ENCODE results near the gene SLFNL1. TPM values are rescaled to one million over a fixed set of nuclear protein-coding genes. Genes with fewer than 3 reads are reported as not detected.

The SLFNL1 gene
- total and polyA plus RNA-seq, 4 donors = 0.02 to 0.68 (median 0.38) TPM

DNA sequence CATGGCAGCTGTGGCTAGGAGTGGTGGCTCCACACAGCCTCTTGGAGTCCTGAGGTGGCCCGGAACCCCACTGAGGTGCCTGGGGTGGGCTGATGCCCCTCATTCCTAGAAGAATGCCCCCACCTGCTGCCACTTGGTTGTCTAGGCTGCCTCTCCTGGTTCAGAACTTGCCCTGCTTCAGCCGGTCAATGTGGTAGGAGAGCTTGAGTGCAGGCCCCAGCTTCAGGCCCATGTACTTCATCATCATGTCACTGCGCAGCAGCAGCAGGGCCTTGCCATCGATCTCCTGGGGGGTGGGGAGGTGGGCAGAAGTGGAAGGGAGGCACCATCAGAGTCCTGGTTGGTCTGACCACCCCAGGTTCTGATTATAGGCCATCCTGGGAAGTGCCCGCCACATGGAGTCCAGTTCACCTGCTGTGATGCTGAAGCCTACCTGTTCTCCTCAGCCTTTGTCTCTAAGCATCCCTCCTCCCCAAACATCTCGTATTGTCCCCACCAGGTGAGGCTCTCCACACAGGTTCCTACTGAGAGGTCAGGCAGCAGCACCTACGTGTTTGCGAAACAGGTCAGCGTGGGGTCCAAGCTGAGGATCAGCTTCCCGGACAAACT lies 6.6 kb upstream of the SLFNL1 start:
- DNase-seq (ENCODE audit: low spot score) = no peak
- no peak overlapping the region for H3K9ac ChIP-seq (ENCODE audit: low read depth in 1 of 2, low read length in 2 of 2)
- TF ChIP-seq YY1 (IDR thresholded peaks at IDR 0.05) (no peak), FOXA1 (IDR thresholded peaks at IDR 0.05) (no peak), GABPA (IDR thresholded peaks at IDR 0.05 in 1 of 2, conservative IDR thresholded peaks at IDR 0.05 in 1 of 2) (no peak), HNF4A (conservative IDR thresholded peaks at IDR 0.05) (no peak), HNF4G (IDR thresholded peaks at IDR 0.05) (no peak), NR2F2 (IDR thresholded peaks at IDR 0.05) (no peak), EGR1 (IDR thresholded peaks at IDR 0.05; ENCODE audit: low read depth in 2 of 2) (no peak), FOXA2 (IDR thresholded peaks at IDR 0.05) (no peak), SP1 (IDR thresholded peaks at IDR 0.05) (no peak), RAD21 (IDR thresholded peaks at IDR 0.05) (no peak), JUND (IDR thresholded peaks at IDR 0.05) (no peak), TAF1 (conservative IDR thresholded peaks at IDR 0.05) (no peak), RXRA (IDR thresholded peaks at IDR 0.05) (no peak)
- TF ChIP-seq, protein P1, sequence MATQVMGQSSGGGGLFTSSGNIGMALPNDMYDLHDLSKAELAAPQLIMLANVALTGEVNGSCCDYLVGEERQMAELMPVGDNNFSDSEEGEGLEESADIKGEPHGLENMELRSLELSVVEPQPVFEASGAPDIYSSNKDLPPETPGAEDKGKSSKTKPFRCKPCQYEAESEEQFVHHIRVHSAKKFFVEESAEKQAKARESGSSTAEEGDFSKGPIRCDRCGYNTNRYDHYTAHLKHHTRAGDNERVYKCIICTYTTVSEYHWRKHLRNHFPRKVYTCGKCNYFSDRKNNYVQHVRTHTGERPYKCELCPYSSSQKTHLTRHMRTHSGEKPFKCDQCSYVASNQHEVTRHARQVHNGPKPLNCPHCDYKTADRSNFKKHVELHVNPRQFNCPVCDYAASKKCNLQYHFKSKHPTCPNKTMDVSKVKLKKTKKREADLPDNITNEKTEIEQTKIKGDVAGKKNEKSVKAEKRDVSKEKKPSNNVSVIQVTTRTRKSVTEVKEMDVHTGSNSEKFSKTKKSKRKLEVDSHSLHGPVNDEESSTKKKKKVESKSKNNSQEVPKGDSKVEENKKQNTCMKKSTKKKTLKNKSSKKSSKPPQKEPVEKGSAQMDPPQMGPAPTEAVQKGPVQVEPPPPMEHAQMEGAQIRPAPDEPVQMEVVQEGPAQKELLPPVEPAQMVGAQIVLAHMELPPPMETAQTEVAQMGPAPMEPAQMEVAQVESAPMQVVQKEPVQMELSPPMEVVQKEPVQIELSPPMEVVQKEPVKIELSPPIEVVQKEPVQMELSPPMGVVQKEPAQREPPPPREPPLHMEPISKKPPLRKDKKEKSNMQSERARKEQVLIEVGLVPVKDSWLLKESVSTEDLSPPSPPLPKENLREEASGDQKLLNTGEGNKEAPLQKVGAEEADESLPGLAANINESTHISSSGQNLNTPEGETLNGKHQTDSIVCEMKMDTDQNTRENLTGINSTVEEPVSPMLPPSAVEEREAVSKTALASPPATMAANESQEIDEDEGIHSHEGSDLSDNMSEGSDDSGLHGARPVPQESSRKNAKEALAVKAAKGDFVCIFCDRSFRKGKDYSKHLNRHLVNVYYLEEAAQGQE (IDR thresholded peaks at IDR 0.05) = no peak
- TF ChIP-seq, protein P2, sequence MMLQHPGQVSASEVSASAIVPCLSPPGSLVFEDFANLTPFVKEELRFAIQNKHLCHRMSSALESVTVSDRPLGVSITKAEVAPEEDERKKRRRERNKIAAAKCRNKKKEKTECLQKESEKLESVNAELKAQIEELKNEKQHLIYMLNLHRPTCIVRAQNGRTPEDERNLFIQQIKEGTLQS (IDR thresholded peaks at IDR 0.05) = no peak
- TF ChIP-seq, protein P3, sequence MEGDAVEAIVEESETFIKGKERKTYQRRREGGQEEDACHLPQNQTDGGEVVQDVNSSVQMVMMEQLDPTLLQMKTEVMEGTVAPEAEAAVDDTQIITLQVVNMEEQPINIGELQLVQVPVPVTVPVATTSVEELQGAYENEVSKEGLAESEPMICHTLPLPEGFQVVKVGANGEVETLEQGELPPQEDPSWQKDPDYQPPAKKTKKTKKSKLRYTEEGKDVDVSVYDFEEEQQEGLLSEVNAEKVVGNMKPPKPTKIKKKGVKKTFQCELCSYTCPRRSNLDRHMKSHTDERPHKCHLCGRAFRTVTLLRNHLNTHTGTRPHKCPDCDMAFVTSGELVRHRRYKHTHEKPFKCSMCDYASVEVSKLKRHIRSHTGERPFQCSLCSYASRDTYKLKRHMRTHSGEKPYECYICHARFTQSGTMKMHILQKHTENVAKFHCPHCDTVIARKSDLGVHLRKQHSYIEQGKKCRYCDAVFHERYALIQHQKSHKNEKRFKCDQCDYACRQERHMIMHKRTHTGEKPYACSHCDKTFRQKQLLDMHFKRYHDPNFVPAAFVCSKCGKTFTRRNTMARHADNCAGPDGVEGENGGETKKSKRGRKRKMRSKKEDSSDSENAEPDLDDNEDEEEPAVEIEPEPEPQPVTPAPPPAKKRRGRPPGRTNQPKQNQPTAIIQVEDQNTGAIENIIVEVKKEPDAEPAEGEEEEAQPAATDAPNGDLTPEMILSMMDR (IDR thresholded peaks at IDR 0.05; ENCODE audit: low read depth, low read length, missing input control) = no peak
- TF ChIP-seq, protein P4, sequence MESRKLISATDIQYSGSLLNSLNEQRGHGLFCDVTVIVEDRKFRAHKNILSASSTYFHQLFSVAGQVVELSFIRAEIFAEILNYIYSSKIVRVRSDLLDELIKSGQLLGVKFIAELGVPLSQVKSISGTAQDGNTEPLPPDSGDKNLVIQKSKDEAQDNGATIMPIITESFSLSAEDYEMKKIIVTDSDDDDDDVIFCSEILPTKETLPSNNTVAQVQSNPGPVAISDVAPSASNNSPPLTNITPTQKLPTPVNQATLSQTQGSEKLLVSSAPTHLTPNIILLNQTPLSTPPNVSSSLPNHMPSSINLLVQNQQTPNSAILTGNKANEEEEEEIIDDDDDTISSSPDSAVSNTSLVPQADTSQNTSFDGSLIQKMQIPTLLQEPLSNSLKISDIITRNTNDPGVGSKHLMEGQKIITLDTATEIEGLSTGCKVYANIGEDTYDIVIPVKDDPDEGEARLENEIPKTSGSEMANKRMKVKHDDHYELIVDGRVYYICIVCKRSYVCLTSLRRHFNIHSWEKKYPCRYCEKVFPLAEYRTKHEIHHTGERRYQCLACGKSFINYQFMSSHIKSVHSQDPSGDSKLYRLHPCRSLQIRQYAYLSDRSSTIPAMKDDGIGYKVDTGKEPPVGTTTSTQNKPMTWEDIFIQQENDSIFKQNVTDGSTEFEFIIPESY (IDR thresholded peaks at IDR 0.05) = no peak
- TF ChIP-seq, protein P5, sequence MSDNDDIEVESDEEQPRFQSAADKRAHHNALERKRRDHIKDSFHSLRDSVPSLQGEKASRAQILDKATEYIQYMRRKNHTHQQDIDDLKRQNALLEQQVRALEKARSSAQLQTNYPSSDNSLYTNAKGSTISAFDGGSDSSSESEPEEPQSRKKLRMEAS (IDR thresholded peaks at IDR 0.05) = no peak
- peaks cover 0 to 4% (median 3%) of the 10 kb centered on the region in 4 donors for H3K4me1 ChIP-seq (ENCODE audit: control insufficient read depth in 4 of 4, insufficient read depth in 4 of 4, low read length in 3 of 4)
- H3K27me3 ChIP-seq (ENCODE audit: control insufficient read depth in 4 of 4, insufficient read depth in 4 of 4, low read length in 3 of 4) = no peaks in the 10 kb centered on the region
- WGBS = 98% methylated on average over 10 of the region's 10 CpGs
- H3K27ac ChIP-seq (ENCODE audit: low read depth in 1 of 2, low read length in 2 of 2) = no peak overlapping the region
- no peaks in the 10 kb centered on the region for H3K9me3 ChIP-seq (ENCODE audit: control insufficient read depth in 4 of 4, low read length in 3 of 4)
- H3K36me3 ChIP-seq (ENCODE audit: control insufficient read depth in 4 of 4, insufficient read depth in 3 of 4, low read depth in 1 of 4, low read length in 3 of 4) = peaks cover 0 to 21% (median 7%) of the 10 kb centered on the region in 4 donors
- H3K4me3 ChIP-seq (ENCODE audit: low read depth in 1 of 3, low read length in 3 of 3) = no peak overlapping the region
